GM19438 (cell line): ENCODE data around the gene COBL.

Experiments used
- ATAC-seq: cut with Tn5 transposase; IDR thresholded peaks from one replicate; pipeline ENCODE4 v1.9.1; 2021; ENCODE audit warnings: low read depth; ENCODE audit not compliant: unreplicated experiment

COBL gene

DNA sequence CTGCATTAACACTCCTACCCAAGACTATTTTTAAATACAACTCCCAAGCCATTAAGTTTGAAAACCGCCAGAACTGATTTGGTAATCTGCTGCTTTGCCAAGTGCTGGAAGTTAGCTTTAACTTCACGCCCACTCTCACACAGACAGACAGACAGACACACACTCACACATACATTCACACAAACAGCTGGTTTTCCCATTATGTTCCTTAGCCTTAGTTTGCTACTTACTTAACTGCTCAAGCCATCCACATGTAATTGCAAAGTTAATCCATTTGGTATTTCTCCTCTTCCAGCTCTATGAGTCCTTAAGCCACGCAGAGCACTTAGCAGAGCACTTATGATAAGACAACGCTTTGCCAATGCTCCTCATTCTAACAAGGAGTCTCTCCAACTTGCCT lies 8.3 kb downstream of the COBL start:
- no peak for ATAC-seq

DNA sequence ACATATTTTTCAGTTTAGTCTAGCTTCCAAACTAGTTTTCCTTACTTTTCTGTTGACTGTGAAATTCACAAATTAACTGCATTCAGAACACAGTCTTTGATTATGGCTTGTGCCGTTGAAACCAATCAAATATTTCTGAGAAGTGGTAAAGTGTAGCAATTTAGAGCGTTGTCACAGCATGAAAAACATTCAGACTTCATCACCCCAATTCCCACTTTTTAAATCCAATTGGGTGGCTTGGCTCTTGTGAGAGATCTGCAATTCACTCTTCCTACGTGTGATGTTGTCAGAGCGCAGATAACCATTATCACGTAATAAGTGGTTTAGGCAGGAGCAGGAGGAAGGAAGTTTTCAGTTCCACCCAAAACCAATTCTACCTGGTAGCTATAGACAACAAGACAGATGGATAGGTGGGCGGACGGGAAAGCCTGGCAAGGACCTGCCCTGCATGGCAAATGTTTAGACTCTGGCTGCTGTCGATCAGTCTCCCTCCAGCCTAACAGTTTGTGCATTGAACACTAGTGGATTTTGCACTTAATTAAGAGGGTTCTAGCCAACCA lies 8.9 kb downstream of the COBL start:
- no peak for ATAC-seq

DNA sequence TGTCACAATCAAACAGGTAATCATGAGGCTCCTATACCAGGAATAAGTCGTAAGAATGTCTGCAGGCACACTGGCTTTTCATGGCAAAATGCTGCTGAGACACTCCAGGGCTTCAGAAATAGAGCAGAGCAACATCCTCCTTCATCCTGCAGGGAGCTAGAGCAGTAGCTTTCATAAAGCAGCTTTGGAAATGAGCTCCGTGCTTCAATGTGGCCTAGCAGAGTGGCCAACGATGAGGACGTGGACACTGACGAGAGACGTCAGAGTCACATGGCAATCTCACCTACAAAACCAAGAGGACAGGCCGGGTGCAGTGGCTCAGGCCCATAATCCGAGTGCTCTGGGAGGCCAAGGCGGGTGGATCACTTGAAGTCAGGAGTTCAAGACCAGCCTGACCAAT lies 9.8 kb downstream of the COBL start:
- no peak for ATAC-seq

DNA sequence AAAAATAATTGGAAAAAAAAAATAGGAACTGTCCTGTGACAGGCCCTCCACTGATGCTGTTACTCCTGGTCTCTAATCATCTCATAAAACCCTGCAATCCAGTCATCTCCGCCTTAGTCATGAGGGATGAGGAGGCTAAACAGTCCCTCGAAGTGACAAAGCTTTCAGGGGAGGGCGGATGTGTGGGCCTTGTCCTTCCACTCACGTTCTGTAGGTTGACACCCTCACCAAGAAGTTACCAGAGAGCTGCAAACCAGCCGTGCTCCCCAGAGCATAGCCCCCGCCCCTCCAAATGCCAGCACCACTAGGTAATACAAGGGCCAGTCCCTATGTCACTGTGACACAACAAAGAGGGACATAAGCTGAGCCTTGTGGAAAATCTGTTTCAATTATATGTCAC lies 11.9 kb downstream of the COBL start:
- ATAC-seq = no peak

GRCh38 chr7:51303142-51303525 lies 13.5 kb downstream of the COBL start:
- ATAC-seq = no peak

- ATAC-seq = no peak
Observed at GRCh38 chr7:51301806-51302205, 14.8 kb downstream of the COBL start.

DNA sequence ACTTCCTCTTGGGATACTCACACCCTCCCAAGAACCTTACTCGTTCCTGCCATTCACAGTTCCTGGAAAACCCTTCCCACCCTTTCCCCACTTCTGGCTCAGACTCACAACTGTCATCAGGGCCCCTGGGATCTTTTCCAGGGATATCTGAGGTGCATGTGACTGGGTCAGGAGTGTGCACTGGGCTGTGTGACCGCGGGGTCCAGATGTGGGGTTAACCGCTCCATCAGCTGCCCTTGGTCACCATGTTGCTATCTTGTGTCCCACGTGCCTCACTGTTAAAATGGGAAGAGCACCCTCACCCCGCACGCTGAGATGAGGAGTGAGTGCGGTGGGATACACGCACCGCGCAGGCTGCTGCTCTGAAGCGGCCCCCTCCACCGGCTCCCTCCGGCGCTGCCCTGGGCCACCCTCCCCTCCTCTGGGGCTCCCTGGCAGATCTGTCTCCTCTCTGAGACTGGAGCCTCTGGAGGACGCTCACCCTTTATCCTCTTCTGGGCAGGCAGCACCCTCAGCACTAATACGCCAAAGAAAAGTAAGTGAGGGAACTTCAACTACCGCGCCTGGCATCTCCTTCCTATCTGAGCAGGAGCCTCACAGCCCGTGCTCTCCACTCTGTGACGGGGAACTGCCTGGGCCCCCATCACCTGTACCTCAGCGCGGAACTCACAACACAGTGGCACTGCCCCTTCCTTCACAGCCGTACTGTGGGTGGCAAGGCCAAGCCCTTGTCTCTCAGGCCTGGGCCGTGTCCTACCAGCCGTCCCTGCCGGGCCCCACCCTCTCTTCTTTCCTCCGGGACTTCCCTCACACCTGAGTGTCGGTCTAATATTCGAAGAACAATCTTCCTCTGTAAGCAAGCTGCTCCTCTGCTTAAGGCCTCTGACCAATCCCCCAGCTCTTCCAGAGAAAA lies 15.6 kb downstream of the COBL start:
- ATAC-seq = no peak

GRCh38 chr7:51299391-51300133 lies 17.0 kb downstream of the COBL start:
- ATAC-seq = no peak

- no peak for ATAC-seq
Observed at GRCh38 chr7:51298912-51299311, 17.7 kb downstream of the COBL start.

GRCh38 chr7:51297986-51298385 lies 18.6 kb downstream of the COBL start:
- no peak for ATAC-seq

- no peak for ATAC-seq
Observed at GRCh38 chr7:51295440-51296245, 21.0 kb downstream of the COBL start.

DNA sequence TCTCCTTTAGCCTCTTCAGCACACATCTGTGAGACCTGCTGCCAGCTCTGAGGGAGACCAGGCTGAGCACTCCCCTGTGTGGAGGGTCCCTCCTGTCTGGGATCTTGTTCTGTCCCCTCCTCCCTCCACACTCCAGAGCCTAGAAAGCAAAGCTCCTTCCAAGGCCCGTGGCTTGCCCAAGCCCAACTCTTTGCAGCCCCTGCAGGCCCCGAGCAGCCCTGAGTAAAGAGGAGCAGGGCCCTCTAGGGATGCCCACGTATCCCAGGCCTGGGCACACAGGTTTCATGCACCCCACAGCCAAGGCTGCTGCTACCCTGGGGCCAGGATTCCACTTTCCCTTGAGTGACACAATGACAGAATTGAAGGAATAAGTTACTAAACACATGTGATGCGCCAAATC lies 24.0 kb downstream of the COBL start:
- no peak for ATAC-seq

GRCh38 chr7:51290702-51291540 lies 25.7 kb downstream of the COBL start:
- ATAC-seq = no peak

DNA sequence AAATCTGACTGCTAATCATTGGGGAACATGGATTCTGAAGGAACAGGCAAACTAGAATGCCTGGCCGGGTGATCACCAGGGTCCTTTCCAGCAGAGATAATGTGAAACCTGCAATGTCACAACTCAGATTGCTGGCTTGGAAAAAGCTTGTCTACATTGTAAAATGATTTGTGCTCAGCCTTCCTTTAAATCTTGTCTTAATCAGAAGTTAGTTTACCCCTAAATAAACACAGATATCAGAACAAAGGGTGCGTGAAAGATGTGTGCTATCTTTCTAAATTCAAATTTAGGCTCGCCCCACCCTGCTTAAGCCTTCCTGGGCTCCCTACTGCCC lies 26.3 kb downstream of the COBL start:
- no peak for ATAC-seq

DNA sequence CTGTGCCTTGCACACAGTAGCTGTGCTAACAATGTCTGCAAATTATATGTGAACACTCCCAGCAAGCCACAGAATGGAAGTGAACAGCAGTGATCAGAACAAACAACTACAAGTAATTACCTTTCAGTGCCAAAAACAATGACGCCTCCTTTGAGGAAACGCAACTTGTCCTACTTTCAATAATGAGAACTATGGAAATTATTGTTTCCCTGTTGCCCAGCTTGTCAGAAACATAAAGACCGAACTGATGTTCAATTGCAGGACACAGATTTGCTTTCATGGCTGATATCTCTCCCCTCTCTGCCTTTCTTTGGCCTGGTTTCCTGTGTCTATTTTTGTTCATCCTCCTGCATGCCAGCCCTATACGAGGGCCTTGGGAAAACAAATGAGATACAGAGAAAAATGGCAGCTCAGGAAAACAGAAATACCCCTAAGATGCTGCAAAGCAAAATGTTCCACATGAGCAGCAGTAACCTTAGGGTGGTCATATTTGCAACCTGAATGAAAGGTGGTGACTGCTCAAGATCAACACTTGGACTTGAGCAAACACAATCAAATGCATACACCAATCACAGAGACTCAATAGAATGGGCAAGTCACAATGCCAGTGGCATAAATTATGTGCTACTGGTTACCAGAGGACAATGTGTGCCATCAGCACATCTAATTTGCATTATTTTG lies 26.8 kb downstream of the COBL start:
- no peak for ATAC-seq

DNA sequence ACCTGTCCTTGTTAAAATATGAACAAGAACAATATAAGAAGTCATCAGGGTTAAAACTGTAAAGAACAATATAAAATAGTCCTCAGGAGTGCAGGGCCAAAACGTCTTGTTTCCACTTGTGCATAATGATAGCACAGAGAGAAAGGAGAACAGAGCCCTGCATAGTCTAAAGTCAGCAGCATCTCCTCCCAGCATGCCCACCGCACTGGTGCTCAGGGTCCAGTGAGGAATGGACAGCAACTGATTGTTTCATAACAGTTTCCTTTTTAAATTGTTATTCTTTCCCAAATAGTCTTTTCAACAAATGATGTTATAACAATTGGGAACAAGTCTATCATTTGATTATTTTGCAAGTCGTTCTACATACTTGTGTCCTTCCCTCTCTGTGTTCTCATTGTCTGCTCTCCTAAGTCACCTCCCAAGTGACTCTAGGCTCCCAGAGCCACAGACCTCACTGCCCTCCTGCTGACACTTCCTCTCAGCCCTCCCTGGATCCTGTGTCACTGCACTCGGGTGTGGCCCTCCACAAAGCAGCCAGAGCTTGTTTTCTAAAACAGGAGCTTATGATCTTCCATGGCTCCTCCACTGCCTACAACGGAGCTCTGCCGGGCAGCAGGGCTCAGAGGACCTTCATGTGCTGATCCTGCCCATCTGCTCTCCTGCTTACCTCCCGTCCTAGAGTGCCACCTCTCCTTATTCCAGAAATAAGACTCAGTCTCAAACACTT lies 27.6 kb downstream of the COBL start:
- no peak for ATAC-seq

- no peak for ATAC-seq
Observed at GRCh38 chr7:51286401-51286800, 30.2 kb downstream of the COBL start.

DNA sequence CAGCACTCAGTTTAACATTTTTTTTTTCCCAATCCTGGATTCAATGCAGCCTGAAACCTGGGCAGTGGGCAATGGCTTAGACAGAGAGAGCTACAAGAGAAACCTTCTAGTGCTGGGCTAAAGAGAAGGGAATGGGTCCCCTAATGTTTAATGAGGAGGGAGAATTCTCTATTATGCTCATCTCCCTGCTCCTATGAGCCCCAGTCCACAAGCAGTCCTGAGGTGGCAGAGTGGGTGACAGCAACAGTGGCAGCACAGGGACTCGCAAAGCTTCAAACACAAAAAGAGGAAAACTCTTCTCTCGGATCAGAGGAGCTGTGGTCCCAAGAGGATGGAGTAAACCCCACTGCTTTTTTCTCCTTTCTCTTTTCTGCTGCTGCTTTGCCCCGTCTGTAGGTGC lies 36.5 kb downstream of the COBL start:
- ATAC-seq = no peak
